Endodermal cell (in vitro differentiated cells): ENCODE results near the gene FXYD1. TPM values are rescaled to one million over a fixed set of nuclear protein-coding genes. Genes with fewer than 3 reads are reported as not detected.

Experiments used
- DNase-seq: peaks from one replicate; pipeline ENCODE4 v3.0.0-alpha.2; 2017
- H3K27ac ChIP-seq: 2 replicates; pipeline ENCODE4 v1.5.1; 2013; ENCODE audit warnings: mild to moderate bottlenecking, low read depth, low read length, moderate library complexity
- H3K27me3 ChIP-seq: 2 replicates; pipeline ENCODE4 v1.6.1; 2013; ENCODE audit warnings: mild to moderate bottlenecking, low read length, moderate library complexity; ENCODE audit not compliant: insufficient read depth, control insufficient read depth, poor library complexity, severe bottlenecking
- H3K36me3 ChIP-seq: 2 replicates; pipeline ENCODE4 v1.7.0; 2013; ENCODE audit warnings: mild to moderate bottlenecking, low read length, moderate library complexity; ENCODE audit not compliant: control insufficient read depth, insufficient read depth
- H3K4me1 ChIP-seq: one replicate; pipeline ENCODE4 v1.7.0; 2013; ENCODE audit warnings: low read length; ENCODE audit not compliant: control insufficient read depth, insufficient read depth
- H3K4me3 ChIP-seq: 2 replicates; pipeline ENCODE4 v1.5.1; 2013; ENCODE audit warnings: mild to moderate bottlenecking, low read length, moderate library complexity
- H3K9ac ChIP-seq: 2 replicates; pipeline ENCODE4 v1.6.1; 2013; ENCODE audit warnings: mild to moderate bottlenecking, low read length, moderate library complexity; ENCODE audit not compliant: poor library complexity, severe bottlenecking; ENCODE audit errors: extremely low read depth
- H3K9me3 ChIP-seq: 2 replicates; pipeline ENCODE4 v1.6.1; 2013; ENCODE audit warnings: mild to moderate bottlenecking, low read length, moderate library complexity; ENCODE audit not compliant: control insufficient read depth
- H3K27ac Mint-ChIP-seq: 2 replicates; pipeline ENCODE4 v1.8.0; 2020; ENCODE audit warnings: mixed read lengths
- H3K27me3 Mint-ChIP-seq: 2 replicates; pipeline ENCODE4 v1.8.0; 2021; ENCODE audit warnings: mild to moderate bottlenecking, mixed read lengths; ENCODE audit not compliant: insufficient read depth
- H3K36me3 Mint-ChIP-seq: 2 replicates; pipeline ENCODE4 v1.8.0; 2020; ENCODE audit warnings: low read depth, mixed read lengths
- H3K4me1 Mint-ChIP-seq: 2 replicates; pipeline ENCODE4 v1.8.0; 2020; ENCODE audit warnings: mixed read lengths
- H3K4me3 Mint-ChIP-seq: 2 replicates; pipeline ENCODE4 v1.8.0; 2020; ENCODE audit warnings: mild to moderate bottlenecking, moderate library complexity, mixed read lengths
- H3K9me3 Mint-ChIP-seq: 2 replicates; pipeline ENCODE4 v1.8.0; 2020; ENCODE audit warnings: mild to moderate bottlenecking, mixed read lengths
- CTCF ChIP-seq: fragments of 200-600 bp; sonication (generic); conservative IDR thresholded peaks from 2 replicates; pipeline ENCODE4 v1.5.0; 2021; ENCODE audit warnings: antibody characterized with exemption, mild to moderate bottlenecking
- WGBS, 2 experiments: methylation state at CpG; one replicate each; pipeline versions ENCODE4 v1.1.5 to v1.1.7; 2013; ENCODE audit warnings: missing lambda C conversion rate in 2 of 2, mixed read lengths in 1 of 2; ENCODE audit not compliant: insufficient coverage in 1 of 2, insufficient read length in 1 of 2; 5-methylcytosine and 5-hydroxymethylcytosine counted together
- total RNA-seq, 2 donors: library from RNA; stranded (reverse); fragmentation: NEBNext Ultra II Directional in 1 of 2; extraction: Animal tissue kit (Norgen Biotek cat#: 25700) in 1 of 2; gene quantifications; 2 replicates in 1 of 2; 3 replicates in 1 of 2; pipeline ENCODE4 v1.2.1, GENCODE V29; 2021

Gene FXYD1
- total RNA-seq, 2 donors from 2014 or later: 0.75 TPM; not detected in 1

DNA sequence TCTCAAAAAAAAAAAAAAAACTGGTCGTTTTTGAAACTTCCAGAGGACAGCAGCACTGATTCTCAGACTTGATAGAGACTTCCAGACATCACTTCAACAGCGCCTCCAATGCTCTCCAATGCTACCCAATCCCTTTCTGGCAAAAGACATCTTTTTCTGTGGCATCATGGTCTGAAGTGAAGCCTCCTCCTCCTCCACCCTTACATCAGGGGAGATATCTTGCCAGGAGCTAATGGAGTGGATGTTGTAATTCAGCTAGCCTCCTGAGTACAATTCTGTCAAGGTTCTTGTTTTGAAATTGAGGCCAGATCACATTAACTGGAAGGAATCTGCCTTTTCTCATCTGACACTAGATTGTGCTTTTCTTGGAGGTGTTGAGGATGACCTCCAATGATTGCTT, 40.1 kb downstream of the FXYD1 start:
- Histone ChIP-seq H3K27me3 (no peaks in the 10 kb centered on the region), H3K27ac (no peak overlapping the region), H3K4me3 (no peak overlapping the region), H3K9me3 (no peaks in the 10 kb centered on the region), H3K9ac (no peak overlapping the region), H3K4me1 (no peaks in the 10 kb centered on the region), H3K36me3 (no peaks in the 10 kb centered on the region)
- no peak for TF ChIP-seq CTCF
- Mint-ChIP-seq H3K27ac (no peak overlapping the region), H3K4me3 (no peak overlapping the region), H3K9me3 (peaks cover 8% of the 10 kb centered on the region), H3K4me1 (no peaks in the 10 kb centered on the region), H3K27me3 (peaks cover 6% of the 10 kb centered on the region), H3K36me3 (no peaks in the 10 kb centered on the region)
- peak; percentile 7 for DNase-seq
- WGBS, 2 experiments: 72 to 94% methylated on average over 2 of the region's 2 CpGs

GRCh38 chr19:35179830-35180229, 41.2 kb downstream of the FXYD1 start:
- Mint-ChIP-seq H3K27ac (no peak overlapping the region), H3K9me3 (peaks cover 8% of the 10 kb centered on the region), H3K4me3 (no peak overlapping the region), H3K27me3 (peaks cover 8% of the 10 kb centered on the region), H3K36me3 (no peaks in the 10 kb centered on the region), H3K4me1 (no peaks in the 10 kb centered on the region)
- WGBS, 2 experiments: 89 to 92% methylated on average over 2 to 3 of the region's 3 CpGs
- H3K27me3 ChIP-seq: no peaks in the 10 kb centered on the region
- H3K36me3 ChIP-seq: no peaks in the 10 kb centered on the region
- H3K27ac ChIP-seq: no peak overlapping the region
- H3K4me3 ChIP-seq: no peak overlapping the region
- H3K9ac ChIP-seq: no peak overlapping the region
- H3K9me3 ChIP-seq: no peaks in the 10 kb centered on the region
- H3K4me1 ChIP-seq: no peaks in the 10 kb centered on the region
- TF ChIP-seq CTCF: no peak
- DNase-seq: no peak

- no peak overlapping the region for H3K4me3 Mint-ChIP-seq
- Histone ChIP-seq H3K27me3 (no peaks in the 10 kb centered on the region), H3K4me1 (no peaks in the 10 kb centered on the region), H3K27ac (no peak overlapping the region), H3K4me3 (no peak overlapping the region), H3K9me3 (no peaks in the 10 kb centered on the region), H3K36me3 (no peaks in the 10 kb centered on the region), H3K9ac (no peak overlapping the region)
- peaks cover 8% of the 10 kb centered on the region for H3K27me3 Mint-ChIP-seq
- no peak for TF ChIP-seq CTCF
- H3K9me3 Mint-ChIP-seq: peaks cover 8% of the 10 kb centered on the region
- WGBS, 2 experiments: 83 to 86% methylated on average over 1 of the region's 1 CpG
- no peak for DNase-seq
- H3K4me1 Mint-ChIP-seq: no peaks in the 10 kb centered on the region
- no peaks in the 10 kb centered on the region for H3K36me3 Mint-ChIP-seq
- no peak overlapping the region for H3K27ac Mint-ChIP-seq
Measured at GRCh38 chr19:35181387-35181786, 42.8 kb downstream of the FXYD1 start.
